ENCODE measurements around the gene HGS. TPM values are rescaled to one million over a fixed set of nuclear protein-coding genes. Genes with fewer than 3 reads are reported as not detected.

Gene HGS
- total RNA-seq, 4 donors from 2014 or later = 51.5 to 90.5 (median 66.6) TPM

DNA sequence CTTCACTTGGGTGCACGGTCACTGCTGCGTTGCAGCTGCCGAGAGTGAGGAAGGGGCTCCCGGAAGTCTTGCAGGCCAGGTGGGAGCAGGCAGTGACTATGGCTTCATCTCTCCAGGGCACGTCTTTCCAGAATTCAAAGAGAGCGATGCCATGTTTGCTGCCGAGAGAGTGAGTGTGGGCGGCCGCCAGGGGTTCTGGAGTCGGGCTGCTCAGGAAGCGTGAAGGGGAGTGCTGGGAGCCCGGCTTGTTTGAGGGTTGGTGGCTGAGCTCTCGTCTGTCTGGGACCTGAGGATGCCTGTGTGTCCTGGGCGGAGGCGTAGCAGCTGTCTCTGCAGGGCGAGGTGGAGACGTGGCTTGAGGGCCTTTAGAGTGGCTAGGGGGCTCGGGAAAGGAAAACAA, 6.3 kb downstream of the HGS start:
- Histone ChIP-seq H3K4me3 (no peak overlapping the region), H3K36me3 (peaks cover 0 to 94% of the 10 kb centered on the region in 2 donors), H3K27me3 (no peaks in the 10 kb centered on the region), H3K27ac (no peak overlapping the region), H3K9me3 (no peaks in the 10 kb centered on the region), H3K4me1 (peaks cover 0 to 24% (median 6%) of the 10 kb centered on the region in 3 donors)
- TF ChIP-seq POLR2A (IDR thresholded peaks at IDR 0.05) (no peak), EP300 (IDR thresholded peaks at IDR 0.05) (no peak), CTCF (IDR thresholded peaks at IDR 0.05) (no peak), POLR2AphosphoS5 (IDR thresholded peaks at IDR 0.05) (no peak)
- WGBS, 2 donors (ENCODE audit: low coverage in 1 of 2) = 78 to 100% methylated on average over 1 to 4 of the region's 18 CpGs
- ATAC-seq = no peak

GRCh38 chr17:81690549-81690948, 6.7 kb downstream of the HGS start:
- no peak overlapping the region for H3K4me3 ChIP-seq
- peaks cover 0 to 99% of the 10 kb centered on the region in 2 donors for H3K36me3 ChIP-seq
- no peak for ATAC-seq
- 60% methylated on average over 2 of the region's 17 CpGs; no CpG with 5 or more reads in 1 of the 2 donors for WGBS, 2 donors (ENCODE audit: low coverage in 1 of 2)
- TF ChIP-seq CTCF (IDR thresholded peaks at IDR 0.05) (no peak), EP300 (IDR thresholded peaks at IDR 0.05) (no peak), POLR2A (IDR thresholded peaks at IDR 0.05) (no peak), POLR2AphosphoS5 (IDR thresholded peaks at IDR 0.05) (no peak)
- H3K27ac ChIP-seq = no peak overlapping the region
- no peaks in the 10 kb centered on the region for H3K9me3 ChIP-seq
- H3K4me1 ChIP-seq = peaks cover 0 to 19% (median 1%) of the 10 kb centered on the region in 3 donors
- H3K27me3 ChIP-seq = no peaks in the 10 kb centered on the region

DNA sequence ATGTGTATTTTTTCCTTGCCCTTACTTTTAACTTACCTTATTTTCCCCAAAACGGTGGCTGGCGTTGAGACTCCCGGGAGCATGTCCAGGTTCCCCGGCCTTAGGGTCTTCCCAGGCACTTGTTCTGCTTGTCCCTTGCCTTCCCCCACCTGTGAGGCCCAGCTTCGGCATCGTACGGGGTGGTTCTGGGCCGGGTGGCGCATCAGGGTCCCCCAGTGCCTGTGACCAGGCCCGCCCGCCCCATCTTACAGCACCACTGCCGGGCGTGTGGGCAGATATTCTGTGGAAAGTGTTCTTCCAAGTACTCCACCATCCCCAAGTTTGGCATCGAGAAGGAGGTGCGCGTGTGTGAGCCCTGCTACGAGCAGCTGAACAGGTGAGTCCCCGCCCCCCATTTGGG, 7.4 kb downstream of the HGS start:
- Histone ChIP-seq H3K9me3 (no peaks in the 10 kb centered on the region), H3K36me3 (peaks cover 0 to 100% of the 10 kb centered on the region in 2 donors), H3K4me1 (peaks cover 0 to 12% (median 0%) of the 10 kb centered on the region in 3 donors), H3K4me3 (no peak overlapping the region), H3K27me3 (no peaks in the 10 kb centered on the region), H3K27ac (no peak overlapping the region)
- WGBS, 2 donors (ENCODE audit: low coverage in 1 of 2) = 92% methylated on average over 3 of the region's 18 CpGs; no CpG with 5 or more reads in 1 of the 2 donors
- TF ChIP-seq EP300 (IDR thresholded peaks at IDR 0.05) (no peak), CTCF (IDR thresholded peaks at IDR 0.05) (no peak)
- ATAC-seq = no peak

- Histone ChIP-seq H3K4me3 (no peak overlapping the region), H3K9me3 (no peaks in the 10 kb centered on the region), H3K27me3 (no peaks in the 10 kb centered on the region), H3K36me3 (peaks cover 0 to 100% of the 10 kb centered on the region in 2 donors), H3K27ac (no peak overlapping the region), H3K4me1 (peaks cover 0 to 8% (median 0%) of the 10 kb centered on the region in 3 donors)
- ATAC-seq = no peak
- WGBS, 2 donors (ENCODE audit: low coverage in 1 of 2) = 96% methylated on average over 9 to 12 of the region's 20 CpGs
- no peak for TF ChIP-seq CTCF (IDR thresholded peaks at IDR 0.05)
- TF ChIP-seq POLR2A (IDR thresholded peaks at IDR 0.05) = no peak
- TF ChIP-seq EP300 (IDR thresholded peaks at IDR 0.05) = no peak
- no peak for TF ChIP-seq POLR2AphosphoS5 (IDR thresholded peaks at IDR 0.05)
Observed at GRCh38 chr17:81691608-81692007, 7.8 kb downstream of the HGS start.

- ATAC-seq = no peak
- TF ChIP-seq CTCF (IDR thresholded peaks at IDR 0.05) (no peak), POLR2AphosphoS5 (IDR thresholded peaks at IDR 0.05) (no peak), EP300 (IDR thresholded peaks at IDR 0.05) (no peak), POLR2A (IDR thresholded peaks at IDR 0.05) (no peak)
- no peak overlapping the region for H3K27ac ChIP-seq
- H3K9me3 ChIP-seq = no peaks in the 10 kb centered on the region
- 83% methylated on average over 8 of the region's 35 CpGs; no CpG with 5 or more reads in 1 of the 2 donors for WGBS, 2 donors (ENCODE audit: low coverage in 1 of 2)
- H3K27me3 ChIP-seq = no peaks in the 10 kb centered on the region
- peaks cover 0 to 100% of the 10 kb centered on the region in 2 donors for H3K36me3 ChIP-seq
- H3K4me1 ChIP-seq = no peaks in the 10 kb centered on the region
- no peak overlapping the region for H3K4me3 ChIP-seq
Observed at GRCh38 chr17:81693509-81694210, 9.8 kb downstream of the HGS start.

All from gastroesophageal sphincter (tissue), 4 donors.